ENCODE measurements around the gene TMEM273. TPM values are rescaled to one million over a fixed set of nuclear protein-coding genes. Genes with fewer than 3 reads are reported as not detected.

Gene TMEM273
- total RNA-seq, 2 donors from 2014 or later = 9.6 to 14.8 TPM

GRCh38 chr10:49160814-49161213 lies 27.4 kb downstream of the TMEM273 start:
- no peaks in the 10 kb centered on the region for H3K27me3 ChIP-seq (replicated peaks; ENCODE audit: insufficient read depth)
- H3K36me3 ChIP-seq = no peaks in the 10 kb centered on the region
- no peak overlapping the region for H3K4me3 ChIP-seq
- H3K4me1 ChIP-seq (ENCODE audit: control insufficient read depth in 1 of 2, low read depth in 2 of 2) = no peaks in the 10 kb centered on the region
- H3K27ac ChIP-seq = no peak overlapping the region
- ATAC-seq (ENCODE audit: insufficient number of reproducible peaks, low FRiP score, low read depth) (no peak), DNase-seq (ENCODE audit: low spot score) (no peak)
- TF ChIP-seq CTCF (IDR thresholded peaks at IDR 0.05) = no peak
- H3K9me3 ChIP-seq = no peaks in the 10 kb centered on the region

DNA sequence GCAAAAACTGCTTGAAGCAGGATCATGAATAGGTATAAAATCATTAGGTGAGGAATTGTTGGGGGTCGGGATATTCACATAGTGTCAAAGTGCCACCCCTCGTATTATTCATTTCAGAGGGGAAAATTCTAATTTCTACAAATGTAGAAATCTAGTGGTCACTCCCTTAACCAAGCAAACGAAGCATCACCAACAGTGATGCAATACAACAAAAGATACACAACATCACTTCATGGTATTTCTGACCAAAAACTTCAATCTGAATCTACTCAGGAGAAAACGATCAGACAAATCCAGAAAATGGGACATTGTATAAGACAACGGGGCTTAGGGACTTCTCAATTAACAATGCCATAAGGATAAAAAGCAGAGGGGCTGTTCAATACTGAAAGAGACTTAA lies 28.1 kb downstream of the TMEM273 start:
- Histone ChIP-seq H3K4me1 (ENCODE audit: control insufficient read depth in 1 of 2, low read depth in 2 of 2) (no peaks in the 10 kb centered on the region), H3K36me3 (no peaks in the 10 kb centered on the region), H3K27me3 (replicated peaks; ENCODE audit: insufficient read depth) (no peaks in the 10 kb centered on the region), H3K9me3 (no peaks in the 10 kb centered on the region), H3K4me3 (no peak overlapping the region), H3K27ac (no peak overlapping the region)
- ATAC-seq (ENCODE audit: insufficient number of reproducible peaks, low FRiP score, low read depth) (no peak), DNase-seq (ENCODE audit: low spot score) (no peak)
- no peak for TF ChIP-seq CTCF (IDR thresholded peaks at IDR 0.05)

- no peak overlapping the region for H3K4me3 ChIP-seq
- no peak overlapping the region for H3K27ac ChIP-seq
- no peaks in the 10 kb centered on the region for H3K27me3 ChIP-seq (replicated peaks; ENCODE audit: insufficient read depth)
- H3K4me1 ChIP-seq (ENCODE audit: control insufficient read depth in 1 of 2, low read depth in 2 of 2) = no peaks in the 10 kb centered on the region
- H3K9me3 ChIP-seq = no peaks in the 10 kb centered on the region
- H3K36me3 ChIP-seq = no peaks in the 10 kb centered on the region
- ATAC-seq (ENCODE audit: insufficient number of reproducible peaks, low FRiP score, low read depth) = no peak
- no peak for DNase-seq (ENCODE audit: low spot score)
- TF ChIP-seq CTCF (IDR thresholded peaks at IDR 0.05) = no peak
Observed at GRCh38 chr10:49158915-49159314, 29.3 kb downstream of the TMEM273 start.

DNA sequence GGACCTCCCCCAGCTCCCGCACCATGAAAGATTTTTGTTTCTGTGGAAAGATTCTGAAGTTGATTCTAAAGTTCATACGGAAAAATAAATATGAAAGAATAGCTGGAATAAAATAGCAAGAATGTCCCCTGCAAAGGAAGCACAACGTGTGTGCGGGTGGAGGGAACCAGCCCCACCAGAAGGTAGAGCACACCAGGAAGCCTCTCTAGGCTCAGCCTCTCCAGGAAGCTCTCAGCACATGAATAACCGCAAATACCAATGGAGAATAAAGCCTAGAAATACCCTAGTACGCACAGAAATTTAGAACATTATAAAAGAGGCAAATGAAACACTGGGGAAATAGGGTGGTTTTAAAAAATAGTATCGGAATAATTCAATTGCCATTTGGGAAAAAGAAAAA lies 29.8 kb downstream of the TMEM273 start:
- H3K36me3 ChIP-seq = no peaks in the 10 kb centered on the region
- no peak for DNase-seq (ENCODE audit: low spot score)

DNA sequence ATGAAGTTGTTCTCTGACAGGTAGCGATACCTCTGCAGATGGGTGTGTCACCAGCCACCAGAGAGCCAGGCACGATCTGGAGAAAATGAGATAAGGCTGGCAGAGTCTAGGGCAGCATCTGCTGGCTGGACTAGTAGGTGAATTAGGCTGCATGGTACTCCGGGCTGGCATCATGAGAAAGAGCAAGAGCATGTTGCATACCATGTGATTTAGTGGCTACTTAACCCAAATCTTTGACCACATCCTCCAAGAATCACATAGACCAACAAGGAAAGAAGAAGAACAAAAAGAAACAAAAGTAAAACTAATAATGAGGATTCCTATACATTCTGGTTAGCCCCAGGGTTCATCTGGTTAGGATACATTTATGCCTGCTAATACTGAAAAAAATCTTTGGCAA lies 31.0 kb downstream of the TMEM273 start:
- Histone ChIP-seq H3K9me3 (no peaks in the 10 kb centered on the region), H3K27ac (no peak overlapping the region), H3K4me3 (no peak overlapping the region), H3K27me3 (replicated peaks; ENCODE audit: insufficient read depth) (no peaks in the 10 kb centered on the region), H3K4me1 (ENCODE audit: control insufficient read depth in 1 of 2, low read depth in 2 of 2) (no peaks in the 10 kb centered on the region), H3K36me3 (no peaks in the 10 kb centered on the region)
- DNase-seq (ENCODE audit: low spot score) = no peak
- TF ChIP-seq CTCF (IDR thresholded peaks at IDR 0.05) = no peak
- no peak for ATAC-seq (ENCODE audit: insufficient number of reproducible peaks, low FRiP score, low read depth)

More for the DNA sequence above, 29.8 kb downstream of the TMEM273 start:
- no peak for ATAC-seq (ENCODE audit: insufficient number of reproducible peaks, low FRiP score, low read depth)
- no peak overlapping the region for H3K27ac ChIP-seq
- no peaks in the 10 kb centered on the region for H3K9me3 ChIP-seq
- no peaks in the 10 kb centered on the region for H3K4me1 ChIP-seq (ENCODE audit: control insufficient read depth in 1 of 2, low read depth in 2 of 2)
- H3K27me3 ChIP-seq (replicated peaks; ENCODE audit: insufficient read depth) = no peaks in the 10 kb centered on the region
- no peak overlapping the region for H3K4me3 ChIP-seq
- TF ChIP-seq CTCF (IDR thresholded peaks at IDR 0.05) = no peak

All from thoracic aorta (tissue), 2 donors.